OCI-LY7 (cell line): Measurements from ENCODE around the gene HOXD4. TPM values are rescaled to one million over a fixed set of nuclear protein-coding genes. Genes with fewer than 3 reads are reported as not detected.

Experiments used
- BruUV-seq: library from RNA; stranded (reverse); fragments of 400-500 nt; replicated peaks from 2 replicates; lab custom pipeline; 2021; lab: Mats Ljungman, UMichigan
- CTCF ChIA-PET: fragments of 300-600 bp; sonication (Branson Sonifier 250); formaldehyde crosslinking; loops from one replicate; lab custom pipeline; 2022; ENCODE audit warnings: antibody characterized with exemption; ENCODE audit not compliant: unreplicated experiment; lab: Charles Lee
- POLR2A ChIA-PET: fragments of 300-600 bp; sonication (Branson Sonifier 250); formaldehyde crosslinking; loops from one replicate; lab custom pipeline; 2022; ENCODE audit warnings: antibody characterized with exemption; lab: Charles Lee
- DNase-seq: peaks from one replicate; pipeline ENCODE4 v3.0.0-alpha.2; 2015; ENCODE audit warnings: low spot score
- H2AFZ ChIP-seq: fragments of 200-600 bp; sonication (generic), shearing (Covaris generic); 2 replicates; pipeline ENCODE4 v1.6.1; 2014; ENCODE audit warnings: mild to moderate bottlenecking, antibody characterized with exemption, low read length, moderate library complexity
- H3K27ac ChIP-seq: fragments of 200-600 bp; sonication (generic); 2 replicates; pipeline ENCODE4 v1.5.1; 2014; ENCODE audit warnings: mixed run types, low read depth, mild to moderate bottlenecking, moderate library complexity, low read length, inconsistent platforms; ENCODE audit not compliant: poor library complexity, severe bottlenecking
- H3K36me3 ChIP-seq: fragments of 200-600 bp; sonication (generic); 2 replicates; pipeline ENCODE4 v1.6.1; 2014; ENCODE audit warnings: mild to moderate bottlenecking, antibody characterized with exemption, low read length, moderate library complexity, mixed read lengths; ENCODE audit not compliant: insufficient read depth
- H3K4me1 ChIP-seq: fragments of 200-600 bp; sonication (generic); 2 replicates; pipeline ENCODE4 v1.5.1; 2014; ENCODE audit warnings: mild to moderate bottlenecking, low read length; ENCODE audit not compliant: insufficient read depth, poor library complexity, severe bottlenecking
- H3K4me2 ChIP-seq: fragments of 200-600 bp; sonication (generic); 2 replicates; pipeline ENCODE4 v1.6.1; 2014; ENCODE audit warnings: mild to moderate bottlenecking, low read length
- H3K4me3 ChIP-seq: fragments of 200-600 bp; sonication (generic); 2 replicates; pipeline ENCODE4 v1.5.1; 2014; ENCODE audit warnings: mild to moderate bottlenecking, low read depth, low read length; ENCODE audit not compliant: poor library complexity, severe bottlenecking
- H3K79me2 ChIP-seq: fragments of 200-600 bp; sonication (generic); 2 replicates; pipeline ENCODE4 v1.6.1; 2016; ENCODE audit warnings: low read depth, mild to moderate bottlenecking, low read length, moderate library complexity, mixed read lengths; ENCODE audit not compliant: insufficient read depth
- H3K9me2 ChIP-seq: fragments of 200-600 bp; sonication (generic); 2 replicates; pipeline ENCODE4 v1.6.1; 2016; ENCODE audit warnings: mild to moderate bottlenecking, low read length, mixed read lengths; ENCODE audit not compliant: insufficient read depth
- H3K9me3 ChIP-seq: fragments of 200-600 bp; sonication (generic); 2 replicates; pipeline ENCODE4 v1.6.1; 2014; ENCODE audit warnings: mild to moderate bottlenecking, mixed run types, low read length, mixed read lengths
- H4K20me1 ChIP-seq: fragments of 200-600 bp; sonication (generic); 2 replicates; pipeline ENCODE4 v1.6.1; 2014; ENCODE audit warnings: mild to moderate bottlenecking, antibody characterized with exemption, low read length, moderate library complexity, mixed read lengths; ENCODE audit not compliant: insufficient read depth
- EZH2phosphoT487 ChIP-seq: fragments of 200-600 bp; sonication (generic); IDR thresholded peaks from 2 replicates; pipeline ENCODE4 v1.6.1; 2018; ENCODE audit warnings: low read depth, borderline replicate concordance, mild to moderate bottlenecking, mixed run types, antibody characterized with exemption, low read length, moderate library complexity, mixed read lengths
- intact Hi-C: fragments of 100-400 bp; cut with micrococcal nuclease; formaldehyde crosslinking; loops from one replicate; pipeline ENCODE4 v1.10.0; 2022; ENCODE audit not compliant: unreplicated experiment
- total RNA-seq, 2 experiments: library from RNA; depleted of rRNA in 1 of 2; stranded (reverse); fragments of >200 nt in 1 of 2; shearing (Covaris generic) in 1 of 2; gene quantifications; 2 replicates each; pipeline ENCODE4 v1.2.3, GENCODE V29; 2014 to 2022
- TF ChIP-seq, protein P1 (sequence below): fragments of 200-600 bp; sonication (generic); conservative IDR thresholded peaks from 2 replicates; pipeline ENCODE4 v1.5.1; 2014; ENCODE audit warnings: mild to moderate bottlenecking, antibody characterized with exemption, low read length, moderate library complexity, mixed read lengths

HOXD4 gene
- total RNA-seq, 2 experiments from 2014 or later: not detected

DNA sequence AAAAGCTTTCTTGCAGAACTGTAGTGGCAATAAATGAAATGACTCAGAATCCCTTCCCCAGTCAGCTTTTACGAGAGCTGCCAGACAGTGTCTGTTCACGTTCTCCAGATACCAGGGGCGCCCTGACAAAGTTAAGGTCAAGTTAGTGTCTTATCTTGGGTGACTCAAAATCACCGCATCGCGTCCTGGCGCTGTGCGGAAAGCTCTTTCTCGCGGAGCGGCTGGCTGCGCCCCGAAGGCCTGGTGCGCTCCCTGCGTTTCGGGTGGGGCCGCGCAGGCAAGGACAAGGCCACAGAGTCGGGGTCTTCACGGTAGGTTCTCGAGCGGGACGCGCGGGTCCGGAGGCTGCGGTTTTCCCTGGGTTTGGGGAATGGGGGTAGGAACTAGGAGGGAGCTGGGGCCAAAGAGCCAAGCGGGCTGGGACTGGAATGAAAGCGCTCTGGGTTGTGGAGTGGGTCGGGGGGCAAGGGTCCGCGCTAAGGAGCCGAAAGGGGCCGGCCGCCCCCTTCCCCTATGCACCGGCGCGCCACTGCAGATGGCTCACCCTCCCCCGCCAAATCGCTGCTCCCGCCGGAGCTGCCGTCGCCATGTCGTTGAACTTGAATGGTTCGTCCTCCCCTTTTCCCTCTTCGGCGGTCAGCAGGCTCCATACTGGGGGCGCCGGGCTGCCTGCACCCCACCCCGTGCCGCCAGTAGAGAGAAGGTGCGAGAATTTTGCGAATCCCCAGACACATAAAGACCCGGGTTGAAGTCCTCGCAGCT is 46.9 kb upstream of the HOXD4 start:
- Histone ChIP-seq H3K4me3 (no peak overlapping the region), H3K36me3 (no peaks in the 10 kb centered on the region), H3K4me2 (no peak overlapping the region), H3K4me1 (no peaks in the 10 kb centered on the region), H3K9me2 (no peaks in the 10 kb centered on the region), H2AFZ (no peak overlapping the region), H4K20me1 (no peaks in the 10 kb centered on the region), H3K27ac (no peak overlapping the region), H3K9me3 (no peaks in the 10 kb centered on the region), H3K79me2 (no peaks in the 10 kb centered on the region)
- POLR2A ChIA-PET: interaction anchor here (0.7 kb wide), 1 partner anchor 207 kb away, joined by 4 read pairs; no protein-coding TSS in a partner anchor
- DNase-seq: no peak
- no TSS peak for BruUV-seq
- intact Hi-C loops: no loop called here
- TF ChIP-seq, protein P1, sequence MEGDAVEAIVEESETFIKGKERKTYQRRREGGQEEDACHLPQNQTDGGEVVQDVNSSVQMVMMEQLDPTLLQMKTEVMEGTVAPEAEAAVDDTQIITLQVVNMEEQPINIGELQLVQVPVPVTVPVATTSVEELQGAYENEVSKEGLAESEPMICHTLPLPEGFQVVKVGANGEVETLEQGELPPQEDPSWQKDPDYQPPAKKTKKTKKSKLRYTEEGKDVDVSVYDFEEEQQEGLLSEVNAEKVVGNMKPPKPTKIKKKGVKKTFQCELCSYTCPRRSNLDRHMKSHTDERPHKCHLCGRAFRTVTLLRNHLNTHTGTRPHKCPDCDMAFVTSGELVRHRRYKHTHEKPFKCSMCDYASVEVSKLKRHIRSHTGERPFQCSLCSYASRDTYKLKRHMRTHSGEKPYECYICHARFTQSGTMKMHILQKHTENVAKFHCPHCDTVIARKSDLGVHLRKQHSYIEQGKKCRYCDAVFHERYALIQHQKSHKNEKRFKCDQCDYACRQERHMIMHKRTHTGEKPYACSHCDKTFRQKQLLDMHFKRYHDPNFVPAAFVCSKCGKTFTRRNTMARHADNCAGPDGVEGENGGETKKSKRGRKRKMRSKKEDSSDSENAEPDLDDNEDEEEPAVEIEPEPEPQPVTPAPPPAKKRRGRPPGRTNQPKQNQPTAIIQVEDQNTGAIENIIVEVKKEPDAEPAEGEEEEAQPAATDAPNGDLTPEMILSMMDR: no peak
- TF ChIP-seq EZH2phosphoT487: no peak
- CTCF ChIA-PET: no interaction called here

DNA sequence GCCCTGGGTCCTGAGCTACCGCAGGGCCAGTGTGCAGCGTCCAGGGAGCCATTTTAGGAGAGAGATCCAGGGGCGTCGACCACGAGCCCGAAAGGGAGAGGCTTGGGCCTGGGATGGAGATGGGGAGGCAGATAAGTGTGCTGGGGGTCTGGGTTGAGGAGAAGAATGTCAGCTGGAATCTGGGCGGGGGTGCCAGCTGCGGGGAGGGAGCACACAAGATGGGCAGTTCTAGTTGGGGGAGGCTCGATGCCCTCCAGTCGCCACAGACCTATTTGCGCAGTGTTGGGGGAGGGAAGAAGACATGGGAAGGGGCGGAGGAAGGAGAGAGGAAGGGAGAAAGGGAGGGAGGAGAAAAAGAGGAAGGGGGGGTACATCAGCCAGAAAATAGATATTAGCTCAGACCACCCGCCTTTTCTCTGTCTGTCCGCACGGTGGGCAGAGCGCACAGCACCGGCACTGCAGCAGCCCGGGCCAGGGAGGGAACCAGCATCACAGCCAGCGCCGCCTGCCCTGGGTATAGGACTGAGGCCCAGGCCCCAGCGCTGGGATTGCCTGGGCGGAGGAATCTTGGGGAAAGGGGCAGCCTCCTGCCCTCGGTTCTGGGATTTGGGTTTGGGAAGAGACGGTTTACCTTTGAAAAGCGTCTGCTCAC is 46.1 kb upstream of the HOXD4 start:
- Histone ChIP-seq H3K79me2 (no peaks in the 10 kb centered on the region), H3K9me2 (no peaks in the 10 kb centered on the region), H3K36me3 (no peaks in the 10 kb centered on the region), H2AFZ (no peak overlapping the region), H3K4me1 (no peaks in the 10 kb centered on the region), H3K4me3 (no peak overlapping the region), H4K20me1 (no peaks in the 10 kb centered on the region), H3K27ac (no peak overlapping the region), H3K9me3 (no peaks in the 10 kb centered on the region), H3K4me2 (no peak overlapping the region)
- intact Hi-C loops: no loop called here
- POLR2A ChIA-PET: no interaction called here
- no peak for TF ChIP-seq EZH2phosphoT487
- TF ChIP-seq, protein P1: no peak
- DNase-seq: no peak
- BruUV-seq: no TSS peak
- CTCF ChIA-PET: no interaction called here
